Stimulated activated CD4-positive, alpha-beta T cell treated with anti-CD3 and anti-CD28 coated beads, Interleukin-15, amount 100 ng/mL, for 24 hours (primary cell): ENCODE measurements around the gene GARRE1.
"Not testable (repeated sequence)": the region's sequence is repeated elsewhere in the genome, so short reads cannot be mapped to it uniquely, and the experiment has no call there.

Experiments
- DNase-seq: peaks from one replicate; pipeline ENCODE4 v3.0.0-alpha.2; 2020

Gene GARRE1

GRCh38 chr19:34254046-34254697, at the start of gene GARRE1:
TSS of gene GARRE1 (plus strand) at chr19:34254554. CDS start at chr19:34300474, 45,920 bp downstream.
- DNase-seq, result peak; percentile 94

- DNase-seq, result not testable (repeated sequence)
Measured at GRCh38 chr19:34205324-34205723, 49.0 kb upstream of the GARRE1 start.

- no peak for DNase-seq
Measured at GRCh38 chr19:34208291-34208884, 46.0 kb upstream of the GARRE1 start.

GRCh38 chr19:34209726-34210125, 44.6 kb upstream of the GARRE1 start:
- no peak for DNase-seq

GRCh38 chr19:34213283-34213682, 41.1 kb upstream of the GARRE1 start:
- DNase-seq, result no peak

GRCh38 chr19:34214040-34214439, 40.3 kb upstream of the GARRE1 start:
- no peak for DNase-seq

GRCh38 chr19:34215006-34215665, 39.2 kb upstream of the GARRE1 start:
- DNase-seq, result no peak

- DNase-seq, result no peak
Measured at GRCh38 chr19:34215666-34216038, 38.7 kb upstream of the GARRE1 start.

GRCh38 chr19:34216745-34217219, 37.6 kb upstream of the GARRE1 start:
- DNase-seq, result not testable (repeated sequence)

- DNase-seq, result peak; percentile 71
Measured at GRCh38 chr19:34217952-34218817, 36.2 kb upstream of the GARRE1 start.

- DNase-seq, result no peak
Measured at GRCh38 chr19:34218818-34219164, 35.6 kb upstream of the GARRE1 start.

GRCh38 chr19:34220472-34221063, 33.8 kb upstream of the GARRE1 start:
- peak; percentile 78 for DNase-seq

GRCh38 chr19:34222386-34222785, 32.0 kb upstream of the GARRE1 start:
- no peak for DNase-seq

GRCh38 chr19:34224996-34225658, 29.2 kb upstream of the GARRE1 start:
- DNase-seq, result no peak

GRCh38 chr19:34225659-34226015, 28.7 kb upstream of the GARRE1 start:
- no peak for DNase-seq

GRCh38 chr19:34226036-34226435, 28.3 kb upstream of the GARRE1 start:
- DNase-seq, result peak; percentile 42

- DNase-seq, result no peak
Measured at GRCh38 chr19:34228347-34228746, 26.0 kb upstream of the GARRE1 start.

GRCh38 chr19:34228762-34229161, 25.6 kb upstream of the GARRE1 start:
- DNase-seq, result no peak

- no peak for DNase-seq
Measured at GRCh38 chr19:34229721-34230120, 24.6 kb upstream of the GARRE1 start.

- DNase-seq, result no peak
Measured at GRCh38 chr19:34230820-34231219, 23.5 kb upstream of the GARRE1 start.

- DNase-seq, result no peak
Measured at GRCh38 chr19:34231439-34231838, 22.9 kb upstream of the GARRE1 start.
